Measurements from ENCODE around the gene JADE1. TPM values are rescaled to one million over a fixed set of nuclear protein-coding genes. Genes with fewer than 3 reads are reported as not detected.

JADE1 gene
- total RNA-seq, 1 donor from 2014 or later = 19.8 TPM

DNA sequence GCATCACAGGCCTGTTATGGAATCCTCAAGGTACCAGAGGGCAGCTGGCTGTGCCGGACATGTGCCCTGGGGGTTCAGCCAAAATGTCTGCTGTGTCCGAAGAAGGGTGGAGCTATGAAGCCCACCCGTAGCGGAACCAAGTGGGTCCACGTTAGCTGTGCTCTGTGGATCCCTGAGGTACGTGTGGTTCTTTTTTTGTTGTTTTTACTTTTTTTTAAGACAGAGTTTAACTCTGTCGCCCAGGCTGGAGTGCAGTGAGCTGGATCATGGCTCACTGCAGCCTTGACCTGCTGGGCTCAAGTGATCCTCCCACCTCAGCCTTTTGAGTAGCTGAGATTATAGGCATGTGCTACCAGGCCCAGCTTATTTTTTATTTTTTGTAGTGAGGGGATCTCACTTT, 46.1 kb downstream of the JADE1 start:
- H3K27ac Mint-ChIP-seq = no peak overlapping the region
- no peak overlapping the region for H3K4me3 Mint-ChIP-seq
- no peak for TF ChIP-seq CTCF (IDR thresholded peaks at IDR 0.05; ENCODE audit: unreplicated experiment)
- no peaks in the 10 kb centered on the region for H3K27me3 Mint-ChIP-seq (ENCODE audit: low read depth)
- H3K9me3 Mint-ChIP-seq = no peaks in the 10 kb centered on the region
- peaks cover 27% of the 10 kb centered on the region for H3K36me3 Mint-ChIP-seq
- H3K4me1 Mint-ChIP-seq = peaks cover 17% of the 10 kb centered on the region
- DNase-seq (ENCODE audit: low spot score in 2 of 2, unreplicated experiment in 2 of 2) = no peak

GRCh38 chr4:128856246-128856645, 46.7 kb downstream of the JADE1 start:
- no peak for DNase-seq (ENCODE audit: low spot score in 2 of 2, unreplicated experiment in 2 of 2)
- H3K27me3 Mint-ChIP-seq (ENCODE audit: low read depth) = no peaks in the 10 kb centered on the region
- H3K27ac Mint-ChIP-seq = no peak overlapping the region
- peaks cover 17% of the 10 kb centered on the region for H3K4me1 Mint-ChIP-seq
- no peaks in the 10 kb centered on the region for H3K9me3 Mint-ChIP-seq
- no peak overlapping the region for H3K4me3 Mint-ChIP-seq
- no peak for TF ChIP-seq CTCF (IDR thresholded peaks at IDR 0.05; ENCODE audit: unreplicated experiment)
- H3K36me3 Mint-ChIP-seq = peaks cover 30% of the 10 kb centered on the region

DNA sequence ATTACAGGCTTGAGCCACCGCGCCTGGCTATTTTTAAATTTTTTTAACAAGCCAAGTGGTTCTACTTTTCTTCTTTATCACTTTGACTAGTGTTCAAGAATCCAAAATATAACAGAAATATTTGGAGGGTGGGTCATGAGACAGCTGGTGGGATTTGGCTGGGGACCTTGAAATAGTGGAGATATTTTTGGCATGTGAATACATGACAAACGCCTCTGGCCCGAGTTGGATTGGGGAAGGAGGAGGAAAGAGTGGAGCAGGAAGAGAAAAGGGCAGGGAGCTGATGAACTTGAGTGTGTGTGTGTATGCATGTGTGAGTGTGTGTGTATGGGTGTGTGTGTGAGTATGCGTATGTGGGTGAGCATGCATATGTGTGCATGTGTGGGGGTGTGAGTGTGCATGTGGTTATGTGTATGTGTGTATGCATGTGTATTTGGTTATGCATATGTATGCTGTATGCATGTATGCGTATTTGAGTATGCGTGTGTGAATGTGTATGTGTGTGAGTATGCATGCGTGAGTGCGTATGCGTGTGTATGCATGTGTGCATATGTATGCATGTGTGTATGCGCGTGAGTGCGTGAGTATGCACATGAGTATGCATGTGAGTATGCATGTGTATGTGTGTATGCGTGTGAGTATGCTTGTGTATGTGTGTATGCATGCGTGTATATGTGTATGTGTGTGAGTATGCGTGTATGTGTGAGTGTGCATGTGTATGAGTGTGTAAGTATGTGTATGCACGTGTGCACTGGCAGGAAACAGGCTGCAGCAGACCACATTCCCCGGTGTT, 49.6 kb downstream of the JADE1 start:
- Mint-ChIP-seq H3K27ac (no peak overlapping the region), H3K4me1 (peaks cover 15% of the 10 kb centered on the region), H3K9me3 (no peaks in the 10 kb centered on the region), H3K4me3 (no peak overlapping the region), H3K27me3 (ENCODE audit: low read depth) (no peaks in the 10 kb centered on the region), H3K36me3 (peaks cover 25% of the 10 kb centered on the region)
- no peak for TF ChIP-seq CTCF (IDR thresholded peaks at IDR 0.05; ENCODE audit: unreplicated experiment)
- no peak for DNase-seq (ENCODE audit: low spot score in 2 of 2, unreplicated experiment in 2 of 2)

- no peak for DNase-seq (ENCODE audit: low spot score in 2 of 2, unreplicated experiment in 2 of 2)
- Mint-ChIP-seq H3K4me1 (peaks cover 9% of the 10 kb centered on the region), H3K9me3 (no peaks in the 10 kb centered on the region), H3K27ac (peak overlapping the region; percentile 27), H3K4me3 (no peak overlapping the region), H3K36me3 (peaks cover 27% of the 10 kb centered on the region), H3K27me3 (ENCODE audit: low read depth) (no peaks in the 10 kb centered on the region)
- TF ChIP-seq CTCF (IDR thresholded peaks at IDR 0.05; ENCODE audit: unreplicated experiment) = no peak
Measured at GRCh38 chr4:128859887-128860677, 50.6 kb downstream of the JADE1 start.

- Mint-ChIP-seq H3K27ac (no peak overlapping the region), H3K27me3 (ENCODE audit: low read depth) (no peaks in the 10 kb centered on the region), H3K4me1 (peaks cover 9% of the 10 kb centered on the region), H3K9me3 (no peaks in the 10 kb centered on the region), H3K4me3 (no peak overlapping the region), H3K36me3 (peaks cover 24% of the 10 kb centered on the region)
- no peak for TF ChIP-seq CTCF (IDR thresholded peaks at IDR 0.05; ENCODE audit: unreplicated experiment)
- no peak for DNase-seq (ENCODE audit: low spot score in 2 of 2, unreplicated experiment in 2 of 2)
Measured at GRCh38 chr4:128861856-128862518, 52.5 kb downstream of the JADE1 start.
